ENCODE data around the gene ASB6.
A peak's percentile ranks its signal among the peaks of the same experiment; 100 is the strongest.

The ASB6 gene

GRCh38 chr9:129632460-129632859 is 9.5 kb downstream of the ASB6 start:
- in situ Hi-C loops (cut with HindIII; ENCODE audit: low pct_ligation_motif_present, low pct_unique_long_range_greater_than_20kb, low sequenced_read_pairs) = no loop called here
- DNase-seq = peak; percentile 18

DNA sequence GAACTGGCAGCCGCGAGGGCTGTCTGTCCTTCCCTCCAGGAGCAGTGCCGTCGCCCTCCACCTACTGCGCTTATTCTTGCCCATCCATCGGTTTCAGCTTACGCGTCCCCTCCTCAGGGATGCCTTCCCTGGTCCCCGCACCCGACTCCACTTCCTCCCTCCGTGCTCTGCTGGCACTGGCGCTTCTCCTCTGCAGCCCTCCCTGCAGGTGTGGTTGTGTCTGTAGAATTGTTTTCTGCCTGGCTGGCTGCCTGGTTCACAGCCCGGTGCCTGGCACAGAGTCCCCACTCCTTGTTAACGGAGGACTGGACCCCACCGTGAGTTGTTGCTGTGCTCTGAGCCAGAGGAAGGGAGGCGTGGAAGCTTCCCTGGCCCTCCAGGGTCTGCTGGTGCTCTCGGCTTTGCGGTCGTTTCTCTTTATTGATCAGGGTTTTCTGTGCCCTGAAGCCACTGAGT is 10.2 kb downstream of the ASB6 start:
- in situ Hi-C loops (cut with HindIII; ENCODE audit: low pct_ligation_motif_present, low pct_unique_long_range_greater_than_20kb, low sequenced_read_pairs) = no loop called here

DNA sequence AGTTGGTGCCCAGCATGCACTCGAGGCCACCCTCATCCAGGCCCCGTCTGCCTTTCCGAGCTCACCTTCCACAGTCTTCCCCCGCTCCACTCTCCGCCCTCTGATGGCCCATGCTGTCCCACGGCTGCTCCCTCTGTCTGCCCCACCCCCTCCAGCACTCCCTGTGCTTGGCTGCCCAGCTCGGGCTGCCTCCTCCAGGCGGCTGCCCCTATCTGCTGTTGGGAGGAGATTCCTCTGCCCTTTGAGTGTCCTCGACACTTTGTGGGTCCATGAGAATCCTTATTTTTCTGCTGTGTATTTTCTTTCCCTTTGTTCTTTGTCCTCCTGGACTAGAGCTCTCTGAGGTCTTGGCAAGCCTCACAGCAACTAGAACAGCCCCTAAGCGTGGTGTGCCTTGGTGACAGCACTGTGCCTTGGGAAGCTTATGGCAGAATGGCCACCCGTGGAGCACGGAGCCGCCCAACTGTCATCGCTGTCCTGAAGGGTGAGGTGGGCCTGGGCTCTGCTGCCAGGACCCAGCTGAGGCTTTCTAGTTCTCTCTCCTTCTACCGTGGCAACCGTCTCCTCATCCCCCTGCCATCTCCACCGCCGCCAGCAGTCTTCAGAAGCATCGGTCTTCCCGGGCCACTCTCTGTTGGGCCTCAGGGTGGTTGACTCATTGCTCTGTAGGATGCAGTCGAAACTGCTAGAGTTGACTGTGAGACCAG is 10.8 kb downstream of the ASB6 start:
- in situ Hi-C loops (cut with HindIII; ENCODE audit: low pct_ligation_motif_present, low pct_unique_long_range_greater_than_20kb, low sequenced_read_pairs) = no loop called here
- no peak for DNase-seq

More for the DNA sequence above, 10.2 kb downstream of the ASB6 start:
- DNase-seq = no peak

DNA sequence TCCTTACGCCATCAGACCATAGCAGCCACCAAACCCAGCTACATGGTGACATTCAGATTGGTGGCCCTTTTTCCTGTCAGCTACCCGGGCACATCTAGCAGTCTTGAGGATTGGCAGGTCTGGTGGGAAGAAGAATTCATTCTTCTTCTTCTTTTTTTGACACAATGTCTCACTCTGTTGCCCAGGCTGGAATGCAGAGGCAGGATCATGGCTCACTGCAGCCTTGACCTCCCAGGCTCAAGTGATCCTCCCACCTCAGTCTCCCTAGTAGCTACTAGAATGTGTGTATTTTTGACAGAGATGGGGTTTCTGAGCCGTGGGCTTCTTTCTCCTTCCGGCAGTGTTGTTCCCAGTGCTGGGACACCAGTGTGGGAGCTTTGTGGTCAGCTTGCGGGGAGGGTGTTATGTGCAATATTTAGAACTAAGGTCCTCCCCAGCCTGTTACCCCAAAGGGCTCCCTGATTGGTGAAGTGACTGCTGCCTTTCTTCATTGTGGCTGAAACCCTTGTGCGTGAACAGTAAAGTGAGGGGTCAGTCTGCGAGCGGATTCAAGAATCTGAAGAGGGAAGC is 12.6 kb downstream of the ASB6 start:
- no peak for DNase-seq
- in situ Hi-C loops (cut with HindIII; ENCODE audit: low pct_ligation_motif_present, low pct_unique_long_range_greater_than_20kb, low sequenced_read_pairs) = no loop called here

DNA sequence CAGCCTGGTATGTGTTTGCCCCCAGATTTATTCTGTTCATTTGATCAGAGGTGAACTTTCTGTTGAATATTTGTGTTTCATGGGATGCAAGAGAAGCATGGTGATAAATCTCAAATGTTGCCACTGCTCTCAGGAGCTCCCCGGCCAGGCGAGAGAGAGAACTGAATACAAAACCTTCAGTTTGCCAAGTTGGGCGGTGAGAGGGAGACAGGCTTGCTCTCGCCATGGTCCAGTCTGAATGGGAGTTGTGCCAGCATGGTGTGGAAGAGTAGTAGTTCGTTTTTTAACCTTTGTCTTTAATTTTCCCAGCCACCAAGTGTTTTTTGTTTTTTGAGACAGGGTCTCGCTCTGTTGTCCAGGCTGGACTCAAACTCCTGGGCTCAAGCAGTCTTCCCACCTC is 13.2 kb downstream of the ASB6 start:
- in situ Hi-C loops (cut with HindIII; ENCODE audit: low pct_ligation_motif_present, low pct_unique_long_range_greater_than_20kb, low sequenced_read_pairs) = no loop called here
- DNase-seq = no peak

GRCh38 chr9:129627556-129628440 is 14.2 kb downstream of the ASB6 start:
- in situ Hi-C loops (cut with HindIII; ENCODE audit: low pct_ligation_motif_present, low pct_unique_long_range_greater_than_20kb, low sequenced_read_pairs) = no loop called here
- no peak for DNase-seq

DNA sequence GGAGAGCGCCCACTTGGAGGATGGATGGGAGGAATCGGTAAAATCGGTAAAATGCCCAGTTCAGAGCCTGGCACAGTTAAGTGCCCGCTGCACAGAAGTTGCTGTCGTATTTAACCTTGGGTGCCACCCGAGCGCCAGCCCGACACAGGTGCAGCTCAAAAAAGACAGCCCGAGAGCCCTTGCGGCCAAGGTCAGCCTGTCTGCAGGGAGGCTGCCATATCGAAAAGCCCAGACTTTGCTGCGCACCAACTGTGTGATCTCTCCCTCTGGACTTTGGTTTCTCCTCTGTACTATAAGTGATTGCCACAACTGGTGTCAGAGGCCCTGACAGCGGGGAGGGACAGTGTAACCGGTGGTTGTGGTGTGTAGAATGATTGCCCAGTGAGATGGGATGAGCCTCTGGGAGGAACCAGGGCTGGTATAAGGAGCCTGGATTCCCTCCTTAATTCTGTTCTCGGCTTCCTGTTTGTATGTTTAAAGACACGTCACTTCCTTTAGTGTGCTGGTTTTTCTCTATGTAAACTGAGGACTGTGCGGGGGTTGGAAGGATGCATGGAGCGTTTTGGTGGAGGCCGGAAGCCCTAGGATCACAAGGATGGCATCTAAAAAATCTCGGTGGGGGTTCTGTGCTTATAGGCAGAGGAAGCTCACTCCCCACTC is 15.2 kb downstream of the ASB6 start:
- in situ Hi-C loops (cut with HindIII; ENCODE audit: low pct_ligation_motif_present, low pct_unique_long_range_greater_than_20kb, low sequenced_read_pairs) = no loop called here
- DNase-seq = peak; percentile 64

DNA sequence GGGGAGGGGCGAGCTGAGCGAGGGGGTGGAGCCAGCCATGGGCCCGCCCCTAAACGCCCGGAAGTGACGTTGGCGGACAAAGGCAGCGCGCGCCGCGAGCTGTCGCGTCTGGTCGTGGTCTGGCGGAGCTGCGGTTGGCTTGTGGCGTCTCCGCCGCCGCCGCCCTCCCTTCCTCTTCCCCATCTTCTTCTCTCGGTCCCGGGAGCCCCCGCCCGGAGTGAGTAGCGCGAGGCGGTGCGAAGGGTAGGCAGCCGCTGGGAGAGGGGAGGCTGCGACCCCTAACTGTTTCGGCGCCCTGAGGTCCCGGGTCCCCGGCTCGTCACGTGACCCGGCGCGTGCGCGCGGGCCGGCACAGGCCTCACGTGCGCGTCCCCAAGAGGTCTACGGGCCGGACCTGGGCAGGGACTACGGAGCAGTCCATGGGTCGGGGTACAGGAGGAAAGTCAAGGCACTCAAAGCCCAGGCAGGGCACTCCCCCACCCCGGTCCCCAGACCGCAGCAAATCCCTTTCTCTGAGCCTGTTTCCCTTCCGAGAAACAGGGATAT is 15.8 kb downstream of the ASB6 start, which contains the start of gene NTMT1:
TSS of gene NTMT1 (plus strand) at position 85 of the 546 bp plus-strand sequence. CDS start 6,541 bp downstream, outside the sequence.
- in situ Hi-C loops (cut with HindIII; ENCODE audit: low pct_ligation_motif_present, low pct_unique_long_range_greater_than_20kb, low sequenced_read_pairs) = no loop called here
- peak; percentile 74 for DNase-seq

DNA sequence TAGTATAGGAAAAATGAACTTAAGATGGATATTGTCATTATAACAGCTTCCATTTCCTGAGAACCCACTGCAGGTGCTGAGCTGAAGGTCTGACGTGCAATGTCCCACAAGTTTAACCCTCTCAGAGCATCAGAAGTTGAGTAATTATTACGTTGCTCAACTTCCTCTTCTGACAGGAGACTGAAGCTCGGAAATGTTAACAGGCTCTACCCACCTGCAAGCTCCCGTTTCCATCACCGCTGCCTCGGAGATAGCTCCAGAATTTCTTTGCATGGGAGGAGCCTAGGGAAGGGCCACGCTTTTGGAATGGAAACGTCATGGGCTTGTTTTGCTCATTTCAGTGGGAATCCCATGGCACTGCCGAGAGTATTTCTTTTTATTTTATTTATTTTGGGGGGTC is 17.0 kb downstream of the ASB6 start:
- in situ Hi-C loops (cut with HindIII; ENCODE audit: low pct_ligation_motif_present, low pct_unique_long_range_greater_than_20kb, low sequenced_read_pairs) = no loop called here
- DNase-seq = no peak

- DNase-seq = peak; percentile 50
- in situ Hi-C loops (cut with HindIII; ENCODE audit: low pct_ligation_motif_present, low pct_unique_long_range_greater_than_20kb, low sequenced_read_pairs) = no loop called here
Observed at GRCh38 chr9:129624168-129624759, 17.7 kb downstream of the ASB6 start.

GRCh38 chr9:129623331-129623730 is 18.6 kb downstream of the ASB6 start:
- in situ Hi-C loops (cut with HindIII; ENCODE audit: low pct_ligation_motif_present, low pct_unique_long_range_greater_than_20kb, low sequenced_read_pairs) = no loop called here
- no peak for DNase-seq

DNA sequence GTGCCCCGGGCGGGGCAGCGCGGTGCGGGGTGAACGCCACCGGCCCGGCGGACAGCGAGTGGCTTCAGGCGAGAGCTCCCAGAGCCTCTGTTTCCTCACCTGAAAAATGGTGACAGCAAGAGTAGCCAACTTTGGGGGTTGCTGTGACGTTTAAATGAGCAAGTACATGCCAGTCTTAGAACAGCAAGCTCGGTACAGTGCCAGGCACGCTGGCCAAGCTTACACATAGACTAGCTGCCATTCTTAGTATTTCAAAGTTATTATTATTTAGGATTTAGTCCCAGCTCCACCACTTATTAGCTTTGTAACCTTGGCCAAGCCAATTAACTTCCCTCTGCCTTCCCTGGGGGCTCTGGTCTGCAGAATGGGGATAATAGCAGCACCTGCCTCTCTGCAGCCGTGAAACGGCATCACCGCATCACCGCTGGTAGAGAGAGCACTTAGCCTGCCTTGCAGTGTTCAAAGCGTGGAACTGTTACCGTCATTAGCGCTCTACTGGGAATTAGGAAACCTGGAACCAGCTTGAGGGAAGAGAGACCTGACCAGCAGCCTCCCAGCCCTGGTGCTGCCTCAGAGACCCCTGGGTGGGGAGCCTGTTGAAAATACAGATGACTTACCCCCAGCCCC is 21.2 kb downstream of the ASB6 start, which contains the start of gene C9orf50:
TSS of gene C9orf50 (minus strand) at position 433 of the 627 bp plus-strand sequence. CDS start 527 bp downstream, outside the sequence.
- in situ Hi-C loops (cut with HindIII; ENCODE audit: low pct_ligation_motif_present, low pct_unique_long_range_greater_than_20kb, low sequenced_read_pairs) = no loop called here

DNA sequence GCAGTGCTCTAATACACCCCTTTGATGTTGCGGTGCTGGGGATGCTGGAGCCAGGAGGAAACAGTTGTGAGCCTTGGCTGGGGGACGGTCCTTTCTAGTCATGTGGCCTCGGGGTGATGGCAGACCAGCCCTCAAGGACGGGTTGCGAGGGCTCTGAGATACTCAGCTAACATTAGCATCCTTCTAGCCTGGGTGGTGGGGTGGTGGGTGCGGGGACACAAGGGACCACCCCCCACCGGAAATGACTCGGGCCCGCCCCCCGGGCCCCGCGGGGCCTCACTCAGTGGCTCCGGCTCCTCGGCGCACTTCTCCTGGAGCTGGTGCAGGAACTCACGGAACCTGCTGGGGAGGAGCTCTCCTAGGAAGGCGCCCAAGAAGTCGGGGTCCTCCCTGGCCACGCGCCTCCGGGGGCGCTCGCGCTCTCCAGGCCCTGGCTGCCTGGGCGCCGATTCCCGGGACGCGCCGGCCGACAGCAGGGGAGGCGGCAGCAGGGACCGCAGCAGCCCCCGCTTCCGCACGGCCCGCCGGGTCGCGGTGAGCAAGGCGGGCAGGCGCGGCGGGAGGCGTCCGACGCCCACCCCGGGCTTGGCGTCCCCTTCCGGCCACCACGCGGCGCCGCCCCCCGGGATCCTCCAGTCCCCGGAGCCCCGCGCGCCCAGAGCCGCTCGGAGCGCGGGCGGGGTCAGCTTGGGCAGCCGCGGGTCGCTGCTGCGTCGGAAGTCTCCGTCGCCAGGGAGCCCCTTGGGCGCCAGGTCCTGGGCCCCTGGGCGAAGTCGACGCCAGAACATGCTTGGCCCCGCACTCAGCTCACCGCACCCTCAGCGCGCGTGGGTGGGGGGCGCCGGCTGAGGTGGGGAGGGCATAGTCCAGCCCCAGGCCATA is 21.9 kb downstream of the ASB6 start:
- in situ Hi-C loops (cut with HindIII; ENCODE audit: low pct_ligation_motif_present, low pct_unique_long_range_greater_than_20kb, low sequenced_read_pairs) = no loop called here
- DNase-seq = peak; percentile 35

More for the DNA sequence above, 21.2 kb downstream of the ASB6 start, which contains the start of gene C9orf50:
- DNase-seq = no peak

DNA sequence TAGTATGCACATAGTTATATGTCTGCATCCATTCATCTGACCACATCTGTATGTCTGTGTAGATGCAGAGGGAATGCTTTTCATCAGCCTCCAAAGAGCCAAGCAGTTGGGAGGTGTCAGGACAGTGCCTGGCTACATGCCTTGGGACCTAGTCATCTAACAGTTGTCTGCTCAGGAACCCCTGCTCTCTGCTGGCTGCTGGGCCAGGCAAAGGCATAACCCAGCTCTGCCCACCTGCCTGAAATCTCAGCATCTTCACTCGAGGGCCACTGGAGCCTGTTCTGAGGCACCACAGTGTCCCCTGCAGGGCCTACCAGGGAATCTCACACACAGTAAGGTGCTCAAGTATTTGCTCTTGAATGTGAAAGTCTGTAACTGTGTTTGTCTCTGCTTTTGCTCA is 24.8 kb downstream of the ASB6 start:
- peak; percentile 60 for DNase-seq
- in situ Hi-C loops (cut with HindIII; ENCODE audit: low pct_ligation_motif_present, low pct_unique_long_range_greater_than_20kb, low sequenced_read_pairs) = no loop called here

DNA sequence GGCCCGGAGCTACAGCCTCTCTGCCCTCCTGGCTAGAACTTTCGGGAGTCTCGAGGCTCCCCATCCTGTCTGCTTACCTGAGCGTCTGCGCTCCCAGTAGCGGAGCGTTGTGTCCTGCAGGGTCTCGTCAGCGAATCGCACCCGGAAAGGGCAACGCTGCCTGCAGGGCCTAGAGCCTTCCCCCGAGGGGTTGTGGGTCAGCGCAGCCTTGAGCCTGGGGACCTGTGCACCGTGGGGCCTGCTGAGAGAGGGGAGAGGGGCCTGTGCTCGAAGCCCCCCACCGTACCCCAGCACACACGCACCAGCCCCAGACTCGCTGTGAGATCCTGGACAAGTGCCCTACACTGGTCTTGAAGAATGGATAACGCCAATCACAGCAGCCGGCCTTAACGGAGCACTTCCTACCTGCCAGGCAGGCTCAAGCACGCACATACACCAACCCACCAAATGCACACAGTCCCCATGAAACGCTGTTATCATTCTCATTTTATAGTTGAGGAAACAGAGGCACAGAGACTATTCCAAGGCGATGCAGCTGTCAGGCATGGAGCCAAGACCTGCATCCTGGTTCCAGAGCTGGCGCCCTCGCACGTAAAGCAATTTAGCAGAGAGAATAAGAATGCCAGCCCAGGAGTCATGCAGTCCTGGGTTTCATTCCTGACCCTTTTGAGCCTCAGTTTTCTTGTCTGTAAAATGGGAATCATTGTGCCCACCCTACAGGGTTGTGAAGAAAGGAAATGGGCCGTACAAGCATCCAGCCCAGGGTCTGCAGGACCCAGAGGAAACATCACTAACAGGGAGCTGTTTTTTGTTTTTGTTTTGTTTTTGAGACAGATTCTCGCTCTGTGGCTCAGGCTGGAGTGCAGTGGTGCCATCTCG is 26.3 kb downstream of the ASB6 start:
- in situ Hi-C loops (cut with HindIII; ENCODE audit: low pct_ligation_motif_present, low pct_unique_long_range_greater_than_20kb, low sequenced_read_pairs) = no loop called here
- no peak for DNase-seq

- DNase-seq = no peak
- in situ Hi-C loops (cut with HindIII; ENCODE audit: low pct_ligation_motif_present, low pct_unique_long_range_greater_than_20kb, low sequenced_read_pairs) = no loop called here
Observed at GRCh38 chr9:129614932-129615331, 27.0 kb downstream of the ASB6 start.

Measured in ACHN (cell line).